Activated CD8-positive, alpha-beta memory T cell treated with anti-CD3 and anti-CD28 coated beads, Interleukin-2, amount 10 ng/mL, durations not matched to agents 7 days and 5 days (primary cell): ENCODE results near the gene AK3. TPM values are rescaled to one million over a fixed set of nuclear protein-coding genes. Genes with fewer than 3 reads are reported as not detected.
A peak's percentile ranks its signal among the peaks of the same experiment; 100 is the strongest.
"Not testable (repeated sequence)": the region's sequence is repeated elsewhere in the genome, so short reads cannot be mapped to it uniquely, and the experiment has no call there.

Experiments used
- ATAC-seq: fragments of 150-1000 bp; cut with Tn5 transposase; one replicate; pipeline ENCODE4 v1.10.0; 2021; ENCODE audit warnings: moderate library complexity
- CTCF ChIA-PET: fragments of 350-600 bp; sonication (Branson Sonifier 250); formaldehyde crosslinking; loops from one replicate; lab custom pipeline; 2021; ENCODE audit warnings: antibody characterized with exemption; lab: Charles Lee
- DNase-seq: peaks from one replicate; pipeline ENCODE4 v3.0.0-alpha.2; 2020
- H3K27ac Mint-ChIP-seq: one replicate; pipeline ENCODE4 v1.8.0; 2021; ENCODE audit warnings: mild to moderate bottlenecking, mixed read lengths
- H3K27me3 Mint-ChIP-seq: one replicate; pipeline ENCODE4 v1.8.0; 2021; ENCODE audit warnings: mixed read lengths
- H3K36me3 Mint-ChIP-seq: one replicate; pipeline ENCODE4 v1.8.0; 2021; ENCODE audit warnings: mild to moderate bottlenecking, mixed read lengths
- H3K4me1 Mint-ChIP-seq: one replicate; pipeline ENCODE4 v1.8.0; 2021; ENCODE audit warnings: mixed read lengths
- H3K4me3 Mint-ChIP-seq: one replicate; pipeline ENCODE4 v1.8.0; 2021; ENCODE audit warnings: mild to moderate bottlenecking, moderate library complexity, mixed read lengths
- H3K9me3 Mint-ChIP-seq: one replicate; pipeline ENCODE4 v1.8.0; 2022; ENCODE audit warnings: low read depth, mixed read lengths
- total RNA-seq, 2 experiments: library from RNA; stranded (reverse); gene quantifications; one replicate each; pipeline ENCODE4 v1.2.3, GENCODE V29; 2021

AK3 gene
- total RNA-seq = 10 to 100 TPM; 35.6 to 35.8 TPM

- DNase-seq = peak; percentile 94
- H3K27ac Mint-ChIP-seq = peak within 1 kb of the TSS; percentile 89
- peak within 1 kb of the TSS; percentile 86 for H3K4me3 Mint-ChIP-seq
- peaks cover 8% of the 10 kb centered on the region for H3K36me3 Mint-ChIP-seq
- no peaks in the 10 kb centered on the region for H3K27me3 Mint-ChIP-seq
- CTCF ChIA-PET = interaction anchor here (0.7 to 4.3 kb wide), 17 partner anchors 9 to 888 kb away, joined by 3 to 18 read pairs (median 4); partner anchors contain the start of genes CDC37L1, JAK2, PLPP6 and RIC1
- peak; percentile 94 for ATAC-seq
- H3K4me1 Mint-ChIP-seq = peaks cover 24% of the 10 kb centered on the region
- no peaks in the 10 kb centered on the region for H3K9me3 Mint-ChIP-seq
These were observed at the start of gene AK3 for GRCh38 chr9:4740638-4741364. Gene AK3, minus strand, starts transcription at chr9:4741202. Its CDS starts 115 bp downstream, at chr9:4741087.

GRCh38 chr9:4788703-4789102 lies 47.7 kb upstream of the AK3 start:
- DNase-seq = no peak
- peaks cover 10% of the 10 kb centered on the region for H3K27me3 Mint-ChIP-seq
- peaks cover 16% of the 10 kb centered on the region for H3K4me1 Mint-ChIP-seq
- H3K27ac Mint-ChIP-seq = no peak overlapping the region
- no peak overlapping the region for H3K4me3 Mint-ChIP-seq
- CTCF ChIA-PET = interaction anchor here (0.6 to 1.2 kb wide), 3 partner anchors 36 to 564 kb away, joined by 3 read pairs; no protein-coding TSS in a partner anchor
- ATAC-seq = no peak
- H3K36me3 Mint-ChIP-seq = no peaks in the 10 kb centered on the region
- no peaks in the 10 kb centered on the region for H3K9me3 Mint-ChIP-seq

- ATAC-seq (no peak), DNase-seq (no peak)
- H3K4me1 Mint-ChIP-seq = peaks cover 14% of the 10 kb centered on the region
- no peaks in the 10 kb centered on the region for H3K36me3 Mint-ChIP-seq
- H3K27ac Mint-ChIP-seq = no peak overlapping the region
- peaks cover 10% of the 10 kb centered on the region for H3K27me3 Mint-ChIP-seq
- no peak overlapping the region for H3K4me3 Mint-ChIP-seq
- H3K9me3 Mint-ChIP-seq = no peaks in the 10 kb centered on the region
- CTCF ChIA-PET = interaction anchor here (0.8 kb wide), 1 partner anchor 565 kb away, joined by 3 read pairs; no protein-coding TSS in a partner anchor
These were observed 46.9 kb upstream of the AK3 start for GRCh38 chr9:4787876-4788275.

- Mint-ChIP-seq H3K36me3 (no peaks in the 10 kb centered on the region), H3K4me1 (peaks cover 8% of the 10 kb centered on the region), H3K4me3 (no peak overlapping the region), H3K27me3 (peaks cover 10% of the 10 kb centered on the region), H3K27ac (no peak overlapping the region), H3K9me3 (no peaks in the 10 kb centered on the region)
- CTCF ChIA-PET = interaction anchor here (0.6 to 2.1 kb wide), 2 partner anchors 10 to 27 kb away, joined by 4 to 5 read pairs; no protein-coding TSS in a partner anchor
- ATAC-seq (no peak), DNase-seq (no peak)
These were observed 45.6 kb upstream of the AK3 start for GRCh38 chr9:4786599-4786998.

GRCh38 chr9:4784403-4784802 lies 43.4 kb upstream of the AK3 start:
- Mint-ChIP-seq H3K27me3 (peaks cover 12% of the 10 kb centered on the region), H3K4me3 (no peak overlapping the region), H3K36me3 (no peaks in the 10 kb centered on the region), H3K4me1 (no peaks in the 10 kb centered on the region), H3K27ac (no peak overlapping the region), H3K9me3 (no peaks in the 10 kb centered on the region)
- CTCF ChIA-PET = interaction anchor here (1.2 kb wide), 1 partner anchor 23 kb away, joined by 3 read pairs; no protein-coding TSS in a partner anchor
- no peak for ATAC-seq
- no peak for DNase-seq

- not testable (repeated sequence) for H3K27ac Mint-ChIP-seq, H3K4me1 Mint-ChIP-seq, DNase-seq, H3K4me3 Mint-ChIP-seq, ATAC-seq, H3K9me3 Mint-ChIP-seq, H3K36me3 Mint-ChIP-seq
- CTCF ChIA-PET = interaction anchor here (0.6 to 0.7 kb wide), 2 partner anchors 20 to 1286 kb away, joined by 3 to 4 read pairs; no protein-coding TSS in a partner anchor
- H3K27me3 Mint-ChIP-seq = peaks cover 14% of the 10 kb centered on the region
These were observed 42.2 kb upstream of the AK3 start for GRCh38 chr9:4783191-4783590.

- no peaks in the 10 kb centered on the region for H3K9me3 Mint-ChIP-seq
- H3K4me3 Mint-ChIP-seq = no peak overlapping the region
- no peaks in the 10 kb centered on the region for H3K36me3 Mint-ChIP-seq
- CTCF ChIA-PET = interaction anchor here (1.1 to 2.1 kb wide), 3 partner anchors 19 to 141 kb away, joined by 3 to 5 read pairs (median 3); no protein-coding TSS in a partner anchor
- no peaks in the 10 kb centered on the region for H3K4me1 Mint-ChIP-seq
- H3K27me3 Mint-ChIP-seq = peaks cover 12% of the 10 kb centered on the region
- DNase-seq (no peak), ATAC-seq (no peak)
- no peak overlapping the region for H3K27ac Mint-ChIP-seq
These were observed 40.4 kb upstream of the AK3 start for GRCh38 chr9:4781408-4781807.

GRCh38 chr9:4780651-4781050 lies 39.6 kb upstream of the AK3 start:
- H3K4me1 Mint-ChIP-seq = no peaks in the 10 kb centered on the region
- CTCF ChIA-PET = interaction anchor here (1.1 to 2.1 kb wide), 3 partner anchors 18 to 141 kb away, joined by 3 to 5 read pairs (median 3); no protein-coding TSS in a partner anchor
- DNase-seq (no peak), ATAC-seq (no peak)
- no peaks in the 10 kb centered on the region for H3K9me3 Mint-ChIP-seq
- peaks cover 12% of the 10 kb centered on the region for H3K27me3 Mint-ChIP-seq
- H3K4me3 Mint-ChIP-seq = no peak overlapping the region
- H3K27ac Mint-ChIP-seq = no peak overlapping the region
- no peaks in the 10 kb centered on the region for H3K36me3 Mint-ChIP-seq

GRCh38 chr9:4774958-4775357 lies 34.0 kb upstream of the AK3 start:
- ATAC-seq, H3K36me3 Mint-ChIP-seq, DNase-seq, H3K27ac Mint-ChIP-seq, H3K4me1 Mint-ChIP-seq, CTCF ChIA-PET, H3K9me3 Mint-ChIP-seq, H3K4me3 Mint-ChIP-seq, H3K27me3 Mint-ChIP-seq: not testable (repeated sequence)

- CTCF ChIA-PET = interaction anchor here (1.2 to 2.8 kb wide), 2 partner anchors 11 to 14 kb away, joined by 3 to 11 read pairs; no protein-coding TSS in a partner anchor
- no peak for ATAC-seq
- no peaks in the 10 kb centered on the region for H3K36me3 Mint-ChIP-seq
- H3K27ac Mint-ChIP-seq = no peak overlapping the region
- no peaks in the 10 kb centered on the region for H3K9me3 Mint-ChIP-seq
- DNase-seq = no peak
- peaks cover 7% of the 10 kb centered on the region for H3K4me1 Mint-ChIP-seq
- peaks cover under 1% of the 10 kb centered on the region for H3K27me3 Mint-ChIP-seq
- H3K4me3 Mint-ChIP-seq = no peak overlapping the region
These were observed 33.2 kb upstream of the AK3 start for GRCh38 chr9:4774209-4774608.

- H3K9me3 Mint-ChIP-seq = no peaks in the 10 kb centered on the region
- peaks cover 13% of the 10 kb centered on the region for H3K4me1 Mint-ChIP-seq
- no peaks in the 10 kb centered on the region for H3K36me3 Mint-ChIP-seq
- no peak overlapping the region for H3K27ac Mint-ChIP-seq
- H3K4me3 Mint-ChIP-seq = no peak overlapping the region
- CTCF ChIA-PET = interaction anchor here (2.8 kb wide), 1 partner anchor 9 kb away, joined by 11 read pairs; no protein-coding TSS in a partner anchor
- H3K27me3 Mint-ChIP-seq = no peaks in the 10 kb centered on the region
- no peak for DNase-seq
- no peak for ATAC-seq
These were observed 30.8 kb upstream of the AK3 start for GRCh38 chr9:4771788-4772187.

- Mint-ChIP-seq H3K27ac (no peak overlapping the region), H3K27me3 (no peaks in the 10 kb centered on the region), H3K9me3 (no peaks in the 10 kb centered on the region), H3K36me3 (no peaks in the 10 kb centered on the region), H3K4me3 (no peak overlapping the region), H3K4me1 (peaks cover 13% of the 10 kb centered on the region)
- peak; percentile 70 for ATAC-seq
- CTCF ChIA-PET = interaction anchor here (1.1 to 1.8 kb wide), 2 partner anchors 10 to 24 kb away, joined by 3 to 7 read pairs; partner anchors contain the start of gene RCL1
- DNase-seq = peak; percentile 46
These were observed 28.5 kb upstream of the AK3 start for GRCh38 chr9:4769321-4770080.

- CTCF ChIA-PET = interaction anchor here (1.1 to 1.8 kb wide), 2 partner anchors 9 to 25 kb away, joined by 3 to 7 read pairs; partner anchors contain the start of gene RCL1
- Mint-ChIP-seq H3K9me3 (no peaks in the 10 kb centered on the region), H3K27ac (no peak overlapping the region), H3K27me3 (no peaks in the 10 kb centered on the region), H3K4me1 (peaks cover 14% of the 10 kb centered on the region), H3K36me3 (no peaks in the 10 kb centered on the region), H3K4me3 (no peak overlapping the region)
- ATAC-seq (no peak), DNase-seq (no peak)
These were observed 27.7 kb upstream of the AK3 start for GRCh38 chr9:4768681-4769080.
